H9 (cell line): ENCODE results near the gene MAN1A2. TPM values are rescaled to one million over a fixed set of nuclear protein-coding genes. Genes with fewer than 3 reads are reported as not detected.

Experiments used
- DNase-seq: peaks from one replicate; pipeline ENCODE4 v3.0.0-alpha.2; 2017
- H2AFZ ChIP-seq: one replicate; pipeline ENCODE4 v1.6.1; 2013; ENCODE audit warnings: mild to moderate bottlenecking, low read length, control low read depth, moderate library complexity
- H2AK5ac ChIP-seq: 2 replicates; pipeline ENCODE4 v1.6.1; 2013; ENCODE audit warnings: low read length, control low read depth, mixed read lengths; ENCODE audit not compliant: insufficient read length
- H2BK120ac ChIP-seq: one replicate; pipeline ENCODE4 v1.6.1; 2013; ENCODE audit warnings: low read depth, mild to moderate bottlenecking, low read length, control low read depth, inconsistent platforms; ENCODE audit not compliant: poor library complexity, severe bottlenecking
- H2BK12ac ChIP-seq: 2 replicates; pipeline ENCODE4 v1.6.1; 2013; ENCODE audit warnings: low read length, control low read depth, mixed read lengths, low read depth; ENCODE audit not compliant: insufficient read length
- H2BK15ac ChIP-seq: 2 replicates; pipeline ENCODE4 v1.6.1; 2013; ENCODE audit warnings: low read depth, low read length, control low read depth
- H2BK20ac ChIP-seq: one replicate; pipeline ENCODE4 v1.6.1; 2013; ENCODE audit warnings: low read depth, mild to moderate bottlenecking, low read length, control low read depth, inconsistent platforms; ENCODE audit not compliant: poor library complexity, severe bottlenecking
- H2BK5ac ChIP-seq: 2 replicates; pipeline ENCODE4 v1.6.1; 2013; ENCODE audit warnings: low read length, control low read depth, mixed read lengths; ENCODE audit not compliant: insufficient read length
- H3K14ac ChIP-seq: 2 replicates; pipeline ENCODE4 v1.6.1; 2013; ENCODE audit warnings: low read length, control low read depth; ENCODE audit not compliant: insufficient read depth
- H3K18ac ChIP-seq: 2 replicates; pipeline ENCODE4 v1.6.1; 2013; ENCODE audit warnings: low read depth, mild to moderate bottlenecking, mixed read lengths, low read length, control low read depth; ENCODE audit not compliant: insufficient read length
- H3K23ac ChIP-seq: 2 replicates; pipeline ENCODE4 v1.6.1; 2013; ENCODE audit warnings: low read length, control low read depth, mixed read lengths, low read depth; ENCODE audit not compliant: insufficient read length
- H3K23me2 ChIP-seq: 2 replicates; pipeline ENCODE4 v1.6.1; 2013; ENCODE audit warnings: low read depth, mild to moderate bottlenecking, mixed read lengths, low read length, control low read depth; ENCODE audit not compliant: insufficient read length, poor library complexity, severe bottlenecking
- H3K27ac ChIP-seq: 2 replicates; pipeline ENCODE4 v1.5.1; 2013; ENCODE audit warnings: low read length, control low read depth, mixed read lengths, low read depth; ENCODE audit not compliant: insufficient read length
- H3K27me3 ChIP-seq: 2 replicates; pipeline ENCODE4 v1.6.1; 2013; ENCODE audit warnings: low read length, control low read depth, inconsistent platforms; ENCODE audit not compliant: insufficient read depth
- H3K4ac ChIP-seq: 2 replicates; pipeline ENCODE4 v1.6.1; 2013; ENCODE audit warnings: low read depth, mild to moderate bottlenecking, control low read depth, inconsistent platforms, low read length, moderate library complexity
- H3K4me1 ChIP-seq: 2 replicates; pipeline ENCODE4 v1.6.1; 2013; ENCODE audit warnings: low read length, control low read depth, inconsistent platforms; ENCODE audit not compliant: insufficient read depth
- H3K4me2 ChIP-seq: 2 replicates; pipeline ENCODE4 v1.6.1; 2013; ENCODE audit warnings: low read length, control low read depth, mixed read lengths; ENCODE audit not compliant: insufficient read length, insufficient read depth
- H3K56ac ChIP-seq: 2 replicates; pipeline ENCODE4 v1.6.1; 2013; ENCODE audit warnings: low read depth, mild to moderate bottlenecking, mixed read lengths, low read length, control low read depth; ENCODE audit not compliant: insufficient read length
- H3K79me1 ChIP-seq: 2 replicates; pipeline ENCODE4 v1.6.1; 2013; ENCODE audit warnings: low read depth, mild to moderate bottlenecking, moderate library complexity, low read length, control low read depth, inconsistent platforms; ENCODE audit not compliant: insufficient read depth, poor library complexity, severe bottlenecking
- H3K79me2 ChIP-seq: 2 replicates; pipeline ENCODE4 v1.6.1; 2013; ENCODE audit warnings: low read length, control low read depth, inconsistent platforms; ENCODE audit not compliant: insufficient read depth
- H3K9ac ChIP-seq: 2 replicates; pipeline ENCODE4 v1.6.1; 2013; ENCODE audit warnings: low read length, control low read depth, mixed read lengths; ENCODE audit not compliant: insufficient read length; ENCODE audit errors: extremely low read depth
- H3K9me3 ChIP-seq: one replicate; pipeline ENCODE4 v1.6.1; 2013; ENCODE audit warnings: low read depth, low read length, inconsistent platforms; ENCODE audit not compliant: control insufficient read depth
- H3T11ph ChIP-seq: one replicate; pipeline ENCODE4 v1.6.1; 2013; ENCODE audit warnings: mild to moderate bottlenecking, low read length, control low read depth, inconsistent platforms
- H4K20me1 ChIP-seq: one replicate; pipeline ENCODE4 v1.6.1; 2013; ENCODE audit not compliant: control insufficient read depth, insufficient read length, insufficient read depth
- H4K5ac ChIP-seq: 2 replicates; pipeline ENCODE4 v1.6.1; 2013; ENCODE audit warnings: low read depth, mild to moderate bottlenecking, mixed read lengths, low read length, control low read depth; ENCODE audit not compliant: insufficient read length
- H4K8ac ChIP-seq: replicated peaks from 2 replicates; pipeline ENCODE4 v1.6.1; 2013; ENCODE audit warnings: low read length, control low read depth, mixed read lengths, low read depth; ENCODE audit not compliant: insufficient read length
- H4K91ac ChIP-seq: 2 replicates; pipeline ENCODE4 v1.6.1; 2013; ENCODE audit warnings: low read depth, mild to moderate bottlenecking, moderate library complexity, mixed read lengths, low read length, control low read depth; ENCODE audit not compliant: insufficient read length
- H3K27ac Mint-ChIP-seq, 3 experiments: 2 replicates in 2 of 3; 3 replicates in 1 of 3; pipeline ENCODE4 v1.8.0; 2020 to 2021; ENCODE audit warnings: mixed read lengths in 3 of 3, mild to moderate bottlenecking in 1 of 3, moderate library complexity in 1 of 3
- H3K27me3 Mint-ChIP-seq: 2 replicates; pipeline ENCODE4 v1.8.0; 2021; ENCODE audit warnings: low read depth, mild to moderate bottlenecking, moderate library complexity, mixed read lengths
- H3K36me3 Mint-ChIP-seq, 3 experiments: 2 replicates in 2 of 3; 3 replicates in 1 of 3; pipeline ENCODE4 v1.8.0; 2020 to 2021; ENCODE audit warnings: low read depth in 3 of 3, mixed read lengths in 3 of 3; ENCODE audit not compliant: insufficient read depth in 1 of 3
- H3K4me1 Mint-ChIP-seq, 2 experiments: 2 replicates each; pipeline ENCODE4 v1.8.0; 2020; ENCODE audit warnings: mixed read lengths in 2 of 2
- H3K4me3 Mint-ChIP-seq, 2 experiments: 2 replicates in 1 of 2; 3 replicates in 1 of 2; pipeline ENCODE4 v1.8.0; 2020 to 2021; ENCODE audit warnings: mild to moderate bottlenecking in 2 of 2, mixed read lengths in 2 of 2, moderate library complexity in 1 of 2
- H3K9me3 Mint-ChIP-seq, 2 experiments: 2 replicates in 1 of 2; 3 replicates in 1 of 2; pipeline ENCODE4 v1.8.0; 2020; ENCODE audit warnings: mild to moderate bottlenecking in 2 of 2, mixed read lengths in 2 of 2, moderate library complexity in 1 of 2
- WGBS: extraction: QIAGEN DNeasy Blood & Tissue Kit; methylation state at CpG from one replicate; pipeline ENCODE4 v1.1.7; 2013; ENCODE audit warnings: missing lambda C conversion rate, low lambda C conversion rate, mixed read lengths; ENCODE audit not compliant: insufficient read length; ENCODE audit errors: extremely low coverage; 5-methylcytosine and 5-hydroxymethylcytosine counted together
- total RNA-seq: library from RNA; stranded (reverse); gene quantifications from 2 replicates; pipeline ENCODE4 v1.2.1, GENCODE V29; 2021
- TF ChIP-seq, protein P1 (sequence below): fragments of 200-600 bp; sonication (generic); conservative IDR thresholded peaks from 3 replicates; pipeline ENCODE4 v1.8.0; 2021; ENCODE audit warnings: antibody characterized with exemption, mild to moderate bottlenecking

The MAN1A2 gene
- total RNA-seq, 1 experiment from 2014 or later, result 24.0 TPM

DNA sequence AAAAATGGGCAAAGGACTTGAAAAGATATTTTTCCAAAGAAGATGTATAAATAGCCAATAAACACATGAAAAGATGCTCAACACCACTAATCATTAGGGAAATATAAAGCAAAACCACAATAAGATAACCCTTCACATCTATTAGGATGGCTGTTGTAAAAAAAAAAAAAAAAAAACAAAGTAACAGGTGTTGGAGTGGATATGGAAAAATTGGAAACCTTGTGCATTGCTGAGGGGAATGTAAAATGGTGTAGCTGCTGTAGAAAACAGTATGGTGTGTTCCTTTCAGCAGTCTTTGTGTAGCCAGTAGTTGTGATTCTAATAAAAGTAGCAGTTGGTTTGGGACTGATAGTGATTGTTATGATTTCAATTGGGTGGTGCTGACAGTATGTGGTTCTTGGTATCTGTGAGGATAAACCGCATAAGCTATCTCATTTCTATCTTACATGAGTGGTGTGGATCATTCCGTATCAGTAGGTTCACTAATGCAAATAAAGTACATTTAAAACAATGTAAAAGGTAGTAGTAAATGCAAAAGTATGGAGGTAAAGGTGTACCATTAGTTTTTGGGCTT, 19.9 kb downstream of the MAN1A2 start:
- no peak overlapping the region for H3T11ph ChIP-seq
- no peak overlapping the region for H2BK5ac ChIP-seq
- Mint-ChIP-seq H3K27ac (no peak overlapping the region), H3K4me1 (peaks cover 7 to 16% of the 10 kb centered on the region in 2 experiments), H3K9me3 (peaks cover 13 to 16% of the 10 kb centered on the region in 2 experiments), H3K36me3 (peaks cover 0 to 8% (median 6%) of the 10 kb centered on the region in 3 experiments; a peak in 5 of 7 replicates), H3K27me3 (no peaks in the 10 kb centered on the region), H3K4me3 (no peak overlapping the region)
- H3K14ac ChIP-seq, result no peak overlapping the region
- no peaks in the 10 kb centered on the region for H4K20me1 ChIP-seq
- H2BK20ac ChIP-seq, result no peak overlapping the region
- no peak overlapping the region for H4K8ac ChIP-seq
- no peaks in the 10 kb centered on the region for H3K9me3 ChIP-seq
- H4K91ac ChIP-seq, result no peak overlapping the region
- H2AK5ac ChIP-seq, result no peak overlapping the region
- H3K23ac ChIP-seq, result no peak overlapping the region
- no peak overlapping the region for H3K4ac ChIP-seq
- H3K23me2 ChIP-seq, result no peaks in the 10 kb centered on the region
- no peaks in the 10 kb centered on the region for H3K27me3 ChIP-seq
- H3K27ac ChIP-seq, result no peak overlapping the region
- no peak overlapping the region for H4K5ac ChIP-seq
- no peak overlapping the region for H2BK15ac ChIP-seq
- no peaks in the 10 kb centered on the region for H3K4me1 ChIP-seq
- no CpG with 5 or more reads among the region's 2 CpGs for WGBS
- no peaks in the 10 kb centered on the region for H3K79me1 ChIP-seq
- no peak for DNase-seq
- H3K4me2 ChIP-seq, result no peak overlapping the region
- no peak overlapping the region for H2BK120ac ChIP-seq
- no peak overlapping the region for H3K56ac ChIP-seq
- H2AFZ ChIP-seq, result no peak overlapping the region
- H2BK12ac ChIP-seq, result no peak overlapping the region
- H3K9ac ChIP-seq, result no peak overlapping the region
- TF ChIP-seq, protein P1, sequence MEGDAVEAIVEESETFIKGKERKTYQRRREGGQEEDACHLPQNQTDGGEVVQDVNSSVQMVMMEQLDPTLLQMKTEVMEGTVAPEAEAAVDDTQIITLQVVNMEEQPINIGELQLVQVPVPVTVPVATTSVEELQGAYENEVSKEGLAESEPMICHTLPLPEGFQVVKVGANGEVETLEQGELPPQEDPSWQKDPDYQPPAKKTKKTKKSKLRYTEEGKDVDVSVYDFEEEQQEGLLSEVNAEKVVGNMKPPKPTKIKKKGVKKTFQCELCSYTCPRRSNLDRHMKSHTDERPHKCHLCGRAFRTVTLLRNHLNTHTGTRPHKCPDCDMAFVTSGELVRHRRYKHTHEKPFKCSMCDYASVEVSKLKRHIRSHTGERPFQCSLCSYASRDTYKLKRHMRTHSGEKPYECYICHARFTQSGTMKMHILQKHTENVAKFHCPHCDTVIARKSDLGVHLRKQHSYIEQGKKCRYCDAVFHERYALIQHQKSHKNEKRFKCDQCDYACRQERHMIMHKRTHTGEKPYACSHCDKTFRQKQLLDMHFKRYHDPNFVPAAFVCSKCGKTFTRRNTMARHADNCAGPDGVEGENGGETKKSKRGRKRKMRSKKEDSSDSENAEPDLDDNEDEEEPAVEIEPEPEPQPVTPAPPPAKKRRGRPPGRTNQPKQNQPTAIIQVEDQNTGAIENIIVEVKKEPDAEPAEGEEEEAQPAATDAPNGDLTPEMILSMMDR, result no peak
- H3K79me2 ChIP-seq, result no peaks in the 10 kb centered on the region; the same call in 1 of the 2 replicates
- no peak overlapping the region for H3K18ac ChIP-seq
